ENCODE results near the gene CFAP97D1. TPM values are rescaled to one million over a fixed set of nuclear protein-coding genes. Genes with fewer than 3 reads are reported as not detected.

Gene CFAP97D1
- total and polyA plus RNA-seq, 2 experiments from 2014 or later: not detected

GRCh38 chr17:43809121-43809520, 28.9 kb downstream of the CFAP97D1 start:
- Histone ChIP-seq H3K27ac (no peak overlapping the region), H3K9me3 (ENCODE audit: low read depth) (no peaks in the 10 kb centered on the region), H3K27me3 (no peaks in the 10 kb centered on the region), H3K36me3 (no peaks in the 10 kb centered on the region), H3K4me3 (no peak overlapping the region), H3K4me1 (ENCODE audit: low read depth) (no peaks in the 10 kb centered on the region)
- DNase-seq (ENCODE audit: low read depth in 1 of 2, low spot score in 1 of 2): no peak
- TF ChIP-seq CTCF (IDR thresholded peaks at IDR 0.05; ENCODE audit: low read depth, low read length): no peak

GRCh38 chr17:43810226-43810715, 30.0 kb downstream of the CFAP97D1 start:
- H3K9me3 ChIP-seq (ENCODE audit: low read depth): no peaks in the 10 kb centered on the region
- H3K4me1 ChIP-seq (ENCODE audit: low read depth): no peaks in the 10 kb centered on the region
- no peak for TF ChIP-seq CTCF (IDR thresholded peaks at IDR 0.05; ENCODE audit: low read depth, low read length)
- H3K27me3 ChIP-seq: no peaks in the 10 kb centered on the region
- no peak for DNase-seq (ENCODE audit: low read depth in 1 of 2, low spot score in 1 of 2)
- H3K27ac ChIP-seq: no peak overlapping the region
- no peaks in the 10 kb centered on the region for H3K36me3 ChIP-seq
- no peak overlapping the region for H3K4me3 ChIP-seq

GRCh38 chr17:43810823-43811222, 30.6 kb downstream of the CFAP97D1 start:
- no peak for TF ChIP-seq CTCF (IDR thresholded peaks at IDR 0.05; ENCODE audit: low read depth, low read length)
- no peak overlapping the region for H3K4me3 ChIP-seq
- no peak overlapping the region for H3K27ac ChIP-seq
- H3K36me3 ChIP-seq: no peaks in the 10 kb centered on the region
- no peaks in the 10 kb centered on the region for H3K4me1 ChIP-seq (ENCODE audit: low read depth)
- H3K9me3 ChIP-seq (ENCODE audit: low read depth): no peaks in the 10 kb centered on the region
- DNase-seq (ENCODE audit: low read depth in 1 of 2, low spot score in 1 of 2): no peak
- H3K27me3 ChIP-seq: no peaks in the 10 kb centered on the region

- Histone ChIP-seq H3K4me1 (ENCODE audit: low read depth) (peaks cover 13% of the 10 kb centered on the region), H3K27ac (no peak overlapping the region), H3K4me3 (no peak overlapping the region), H3K27me3 (no peaks in the 10 kb centered on the region), H3K36me3 (no peaks in the 10 kb centered on the region), H3K9me3 (ENCODE audit: low read depth) (no peaks in the 10 kb centered on the region)
- TF ChIP-seq CTCF (IDR thresholded peaks at IDR 0.05; ENCODE audit: low read depth, low read length): no peak
- DNase-seq (ENCODE audit: low read depth in 1 of 2, low spot score in 1 of 2): no peak
These were observed 32.4 kb downstream of the CFAP97D1 start for GRCh38 chr17:43812396-43813265.

- Histone ChIP-seq H3K27ac (no peak overlapping the region), H3K27me3 (no peaks in the 10 kb centered on the region), H3K4me1 (ENCODE audit: low read depth) (peaks cover 16% of the 10 kb centered on the region), H3K4me3 (no peak overlapping the region), H3K9me3 (ENCODE audit: low read depth) (no peaks in the 10 kb centered on the region), H3K36me3 (no peaks in the 10 kb centered on the region)
- DNase-seq (ENCODE audit: low read depth in 1 of 2, low spot score in 1 of 2): no peak
- TF ChIP-seq CTCF (IDR thresholded peaks at IDR 0.05; ENCODE audit: low read depth, low read length): no peak
These were observed 33.2 kb downstream of the CFAP97D1 start for GRCh38 chr17:43813386-43813785.
